HCT116 (cell line): Measurements from ENCODE around the gene SFXN1. TPM values are rescaled to one million over a fixed set of nuclear protein-coding genes. Genes with fewer than 3 reads are reported as not detected.

Experiments used
- ATAC-seq: fragments of 200-7000 bp; cut with Tn5 transposase; 2 replicates; pipeline ENCODE4 v1.9.1; 2020; ENCODE audit warnings: mild to moderate bottlenecking, moderate library complexity
- BruUV-seq: library from RNA; stranded (reverse); fragments of 400-500 nt; replicated peaks from 2 replicates; lab custom pipeline; 2021; lab: Mats Ljungman, UMichigan
- CTCF ChIA-PET: fragments of 300-600 bp; sonication (Branson Sonifier 250); formaldehyde crosslinking; loops from one replicate; lab custom pipeline; 2021; ENCODE audit warnings: antibody characterized with exemption; lab: Charles Lee
- POLR2A ChIA-PET: fragments of 300-600, 350-600 bp; sonication (Branson Sonifier 250); formaldehyde crosslinking; loops from one replicate; lab custom pipeline; 2021; ENCODE audit warnings: antibody characterized with exemption; lab: Charles Lee
- RAD21 ChIA-PET, 2 experiments: fragments of 300-600 bp; sonication (Branson Sonifier 250); formaldehyde crosslinking; loops; one replicate each; lab custom pipeline; 2023; ENCODE audit warnings: low total read pairs in 2 of 2; ENCODE audit not compliant: uncharacterized antibody in 2 of 2, unreplicated experiment in 2 of 2, low non-redundant PET in 1 of 2; lab: Charles Lee
- DNase-seq: peaks from one replicate; pipeline ENCODE4 v3.0.0-alpha.2; 2010; ENCODE audit warnings: low read depth, low spot score
- H2AFZ ChIP-seq: fragments of 200-600 bp; shearing (Covaris generic), sonication (generic); 2 replicates; pipeline ENCODE4 v1.6.1; 2017; ENCODE audit warnings: low read depth, mixed run types, mixed read lengths, antibody characterized with exemption, low read length; ENCODE audit not compliant: poor library complexity, severe bottlenecking
- H3K27ac ChIP-seq: 2 replicates; pipeline ENCODE4 v1.5.1; 2012; ENCODE audit warnings: low read depth, low read length
- H3K27me3 ChIP-seq: fragments of 200-600 bp; sonication (generic); 2 replicates; pipeline ENCODE4 v1.6.1; 2016; ENCODE audit warnings: mixed run types, low read length, mixed read lengths; ENCODE audit not compliant: insufficient read depth
- H3K36me3 ChIP-seq, 2 experiments: fragments of 200-500 bp in 1 of 2; fragments of 200-600 bp in 1 of 2; sonication (Bioruptor generic) in 1 of 2; sonication (generic) in 1 of 2; 2 replicates each; pipeline versions ENCODE4 v1.5.1 to v1.6.1; 2014 to 2016; ENCODE audit warnings: low read length in 2 of 2, inconsistent platforms in 1 of 2, mixed read lengths in 1 of 2, mixed run types in 1 of 2; ENCODE audit not compliant: insufficient read depth in 2 of 2, control insufficient read depth in 1 of 2
- H3K4me1 ChIP-seq, 2 experiments: fragments of 200-600 bp in 1 of 2; sonication (generic) in 1 of 2; 2 replicates each; pipeline versions ENCODE4 v1.5.1 to v1.6.1; 2012 to 2017; ENCODE audit warnings: low read length in 2 of 2, inconsistent platforms in 1 of 2, mild to moderate bottlenecking in 1 of 2, mixed read lengths in 1 of 2, mixed run types in 1 of 2, moderate library complexity in 1 of 2; ENCODE audit not compliant: insufficient read depth in 2 of 2, control insufficient read depth in 1 of 2
- H3K4me2 ChIP-seq: fragments of 200-600 bp; sonication (generic); 2 replicates; pipeline ENCODE4 v1.6.1; 2017; ENCODE audit warnings: mixed run types, low read length, mixed read lengths
- H3K4me3 ChIP-seq, 2 experiments: fragments of 200-600 bp in 1 of 2; sonication (generic) in 1 of 2; replicated peaks in 1 of 2; 2 replicates each; pipeline ENCODE4 v1.5.1; 2011 to 2016; ENCODE audit warnings: low read length in 2 of 2, control low read depth in 1 of 2, low read depth in 1 of 2, mild to moderate bottlenecking in 1 of 2, mixed read lengths in 1 of 2, mixed run types in 1 of 2
- H3K79me2 ChIP-seq: fragments of 200-600 bp; sonication (generic); 2 replicates; pipeline ENCODE4 v1.6.1; 2017; ENCODE audit warnings: mild to moderate bottlenecking, mixed run types, low read length, moderate library complexity, mixed read lengths; ENCODE audit not compliant: insufficient read depth
- H3K9ac ChIP-seq: fragments of 200-600 bp; sonication (generic); 2 replicates; pipeline ENCODE4 v1.6.1; 2016; ENCODE audit warnings: low read length, mixed read lengths
- H3K9me2 ChIP-seq: fragments of 200-600 bp; sonication (generic), shearing (Covaris generic); 2 replicates; pipeline ENCODE4 v1.6.1; 2017; ENCODE audit warnings: mixed run types, mild to moderate bottlenecking, moderate library complexity; ENCODE audit not compliant: insufficient read depth
- H3K9me3 ChIP-seq, 2 experiments: fragments of 200-500 bp in 1 of 2; fragments of 200-600 bp in 1 of 2; sonication (Bioruptor generic) in 1 of 2; sonication (generic) in 1 of 2; 2 replicates each; pipeline ENCODE4 v1.6.1; 2014 to 2017; ENCODE audit warnings: low read length in 2 of 2, mixed read lengths in 2 of 2, inconsistent platforms in 1 of 2, low read depth in 1 of 2, mild to moderate bottlenecking in 1 of 2, mixed run types in 1 of 2, moderate library complexity in 1 of 2; ENCODE audit not compliant: control insufficient read depth in 1 of 2, insufficient read depth in 1 of 2
- H4K20me1 ChIP-seq: fragments of 200-600 bp; sonication (generic), shearing (Covaris generic); 2 replicates; pipeline ENCODE4 v1.6.1; 2017; ENCODE audit warnings: mixed run types, mild to moderate bottlenecking, moderate library complexity; ENCODE audit not compliant: insufficient read depth
- CBX3 ChIP-seq: IDR thresholded peaks from 2 replicates; pipeline ENCODE4 v1.6.1; 2012; ENCODE audit warnings: low read depth
- CEBPB ChIP-seq: IDR thresholded peaks from 2 replicates; pipeline ENCODE4 v1.6.1; 2012; ENCODE audit warnings: low read depth
- EGR1 ChIP-seq: IDR thresholded peaks from 2 replicates; pipeline ENCODE4 v1.6.1; 2012; ENCODE audit warnings: low read depth
- ELF1 ChIP-seq: IDR thresholded peaks from 2 replicates; pipeline ENCODE4 v1.6.1; 2012; ENCODE audit warnings: low read depth, borderline replicate concordance
- EZH2phosphoT487 ChIP-seq: fragments of 200-600 bp; IDR thresholded peaks from 2 replicates; pipeline ENCODE4 v1.6.1; 2018; ENCODE audit warnings: antibody characterized with exemption, borderline replicate concordance
- FOSL1 ChIP-seq: IDR thresholded peaks from 2 replicates; pipeline ENCODE4 v1.6.1; 2012; ENCODE audit warnings: low read depth
- JUND ChIP-seq: IDR thresholded peaks from 2 replicates; pipeline ENCODE4 v1.6.1; 2012
- POLR2A ChIP-seq: IDR thresholded peaks from 2 replicates; pipeline ENCODE4 v1.7.0; 2011; ENCODE audit warnings: borderline replicate concordance; ENCODE audit not compliant: insufficient read depth, insufficient read length; ENCODE audit errors: extremely low read depth
- POLR2AphosphoS5 ChIP-seq: IDR thresholded peaks from 2 replicates; pipeline ENCODE4 v1.6.1; 2011; ENCODE audit warnings: mild to moderate bottlenecking, low read depth, low read length, moderate library complexity
- SIN3A ChIP-seq: IDR thresholded peaks from 2 replicates; pipeline ENCODE4 v1.6.1; 2012; ENCODE audit warnings: low read depth
- SP1 ChIP-seq: IDR thresholded peaks from 2 replicates; pipeline ENCODE4 v1.6.1; 2012; ENCODE audit warnings: low read depth
- SRF ChIP-seq: IDR thresholded peaks from 2 replicates; pipeline ENCODE4 v1.6.1; 2012; ENCODE audit warnings: low read depth
- TCF7L2 ChIP-seq: IDR thresholded peaks from 2 replicates; pipeline ENCODE4 v1.7.0; 2011; ENCODE audit warnings: borderline replicate concordance, inconsistent platforms; ENCODE audit not compliant: insufficient read depth, insufficient read length; ENCODE audit errors: extremely low read depth
- YY1 ChIP-seq: IDR thresholded peaks from 2 replicates; pipeline ENCODE4 v1.6.1; 2011; ENCODE audit warnings: low read length, low read depth, moderate library complexity, mild to moderate bottlenecking; ENCODE audit not compliant: insufficient replicate concordance; ENCODE audit errors: extremely low read depth
- ZFX ChIP-seq: fragments of 450-650 bp; IDR thresholded peaks from 2 replicates; pipeline ENCODE4 v1.6.1; 2017
- ZNF274 ChIP-seq: fragments of 200-500 bp; sonication (Bioruptor generic); IDR thresholded peaks from 2 replicates; pipeline ENCODE4 v1.6.1; 2014; ENCODE audit warnings: mild to moderate bottlenecking, low read depth, low read length, inconsistent platforms
- intact Hi-C: fragments of 100-400 bp; cut with micrococcal nuclease; formaldehyde crosslinking; loops from 2 replicates; pipeline ENCODE4 v1.10.0; 2022
- total RNA-seq: library from RNA; stranded (reverse); gene quantifications from one replicate; pipeline ENCODE4 v1.2.1, GENCODE V29; 2021; ENCODE audit not compliant: unreplicated experiment
- TF ChIP-seq, protein P1 (sequence below): IDR thresholded peaks from 2 replicates; pipeline ENCODE4 v1.6.1; 2011; ENCODE audit warnings: mild to moderate bottlenecking, low read length, moderate library complexity; ENCODE audit not compliant: insufficient replicate concordance; ENCODE audit errors: extremely low read depth
- TF ChIP-seq, protein P2 (sequence below): IDR thresholded peaks from 2 replicates; pipeline ENCODE4 v1.6.1; 2012
- TF ChIP-seq, protein P3 (sequence below): IDR thresholded peaks from 2 replicates; pipeline ENCODE4 v1.6.1; 2012; ENCODE audit warnings: low read depth
- TF ChIP-seq, protein P4 (sequence below), 3 experiments: fragments of 200-600 bp in 1 of 3; sonication (generic) in 1 of 3; IDR thresholded peaks in 2 of 3; conservative IDR thresholded peaks in 1 of 3; 2 replicates each; pipeline ENCODE4 v1.5.1; 2012 to 2017; ENCODE audit warnings: low read depth in 2 of 3, low read length in 2 of 3, antibody characterized with exemption in 1 of 3, borderline replicate concordance in 1 of 3, control low read depth in 1 of 3, mild to moderate bottlenecking in 1 of 3, mixed read lengths in 1 of 3, mixed run types in 1 of 3, moderate library complexity in 1 of 3; ENCODE audit not compliant: insufficient read depth in 1 of 3

Gene SFXN1
- total RNA-seq, 1 experiment from 2014 or later = 145 TPM

DNA sequence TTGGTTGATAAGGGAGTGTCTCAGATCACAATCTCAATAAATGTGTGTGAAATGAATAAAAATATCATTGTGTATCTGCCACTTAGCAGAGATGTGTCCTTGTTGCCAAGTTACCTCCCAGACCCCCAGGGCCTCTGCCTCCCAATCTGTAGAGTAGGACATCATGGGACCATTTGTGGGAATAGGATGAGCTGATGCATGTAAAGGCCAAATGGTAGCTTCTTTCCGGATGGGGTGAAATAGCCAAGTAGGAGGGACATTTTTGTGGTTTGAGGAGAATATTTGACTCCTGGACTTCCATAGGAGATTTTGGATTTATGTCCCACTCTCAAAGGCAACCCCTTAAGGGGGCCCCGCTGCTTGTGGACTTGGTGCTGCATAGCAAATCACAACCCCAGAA, 96.9 kb downstream of the SFXN1 start:
- BruUV-seq = no TSS peak
- no peak for ATAC-seq
- no peaks in the 10 kb centered on the region; a peak in 2 of 4 replicates for H3K9me3 ChIP-seq
- no peak overlapping the region for H3K4me3 ChIP-seq
- intact Hi-C loops = no loop called here
- H3K36me3 ChIP-seq = no peaks in the 10 kb centered on the region
- no peak for DNase-seq
- H3K4me2 ChIP-seq = no peak overlapping the region
- H3K9ac ChIP-seq = no peak overlapping the region
- no peaks in the 10 kb centered on the region for H3K27me3 ChIP-seq
- no peaks in the 10 kb centered on the region for H3K9me2 ChIP-seq
- CTCF ChIA-PET = no interaction called here
- H3K79me2 ChIP-seq = no peaks in the 10 kb centered on the region
- RAD21 ChIA-PET = no interaction called here
- no peaks in the 10 kb centered on the region for H4K20me1 ChIP-seq
- TF ChIP-seq FOSL1 (no peak), SRF (no peak), EGR1 (no peak), TCF7L2 (no peak), JUND (no peak), SP1 (no peak), EZH2phosphoT487 (no peak), CBX3 (no peak), ZFX (no peak), YY1 (no peak), ZNF274 (no peak), SIN3A (no peak), CEBPB (no peak), ELF1 (no peak), POLR2A (no peak), POLR2AphosphoS5 (no peak)
- TF ChIP-seq, protein P1, sequence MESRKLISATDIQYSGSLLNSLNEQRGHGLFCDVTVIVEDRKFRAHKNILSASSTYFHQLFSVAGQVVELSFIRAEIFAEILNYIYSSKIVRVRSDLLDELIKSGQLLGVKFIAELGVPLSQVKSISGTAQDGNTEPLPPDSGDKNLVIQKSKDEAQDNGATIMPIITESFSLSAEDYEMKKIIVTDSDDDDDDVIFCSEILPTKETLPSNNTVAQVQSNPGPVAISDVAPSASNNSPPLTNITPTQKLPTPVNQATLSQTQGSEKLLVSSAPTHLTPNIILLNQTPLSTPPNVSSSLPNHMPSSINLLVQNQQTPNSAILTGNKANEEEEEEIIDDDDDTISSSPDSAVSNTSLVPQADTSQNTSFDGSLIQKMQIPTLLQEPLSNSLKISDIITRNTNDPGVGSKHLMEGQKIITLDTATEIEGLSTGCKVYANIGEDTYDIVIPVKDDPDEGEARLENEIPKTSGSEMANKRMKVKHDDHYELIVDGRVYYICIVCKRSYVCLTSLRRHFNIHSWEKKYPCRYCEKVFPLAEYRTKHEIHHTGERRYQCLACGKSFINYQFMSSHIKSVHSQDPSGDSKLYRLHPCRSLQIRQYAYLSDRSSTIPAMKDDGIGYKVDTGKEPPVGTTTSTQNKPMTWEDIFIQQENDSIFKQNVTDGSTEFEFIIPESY = no peak
- TF ChIP-seq, protein P2, sequence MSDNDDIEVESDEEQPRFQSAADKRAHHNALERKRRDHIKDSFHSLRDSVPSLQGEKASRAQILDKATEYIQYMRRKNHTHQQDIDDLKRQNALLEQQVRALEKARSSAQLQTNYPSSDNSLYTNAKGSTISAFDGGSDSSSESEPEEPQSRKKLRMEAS = no peak
- TF ChIP-seq, protein P3, sequence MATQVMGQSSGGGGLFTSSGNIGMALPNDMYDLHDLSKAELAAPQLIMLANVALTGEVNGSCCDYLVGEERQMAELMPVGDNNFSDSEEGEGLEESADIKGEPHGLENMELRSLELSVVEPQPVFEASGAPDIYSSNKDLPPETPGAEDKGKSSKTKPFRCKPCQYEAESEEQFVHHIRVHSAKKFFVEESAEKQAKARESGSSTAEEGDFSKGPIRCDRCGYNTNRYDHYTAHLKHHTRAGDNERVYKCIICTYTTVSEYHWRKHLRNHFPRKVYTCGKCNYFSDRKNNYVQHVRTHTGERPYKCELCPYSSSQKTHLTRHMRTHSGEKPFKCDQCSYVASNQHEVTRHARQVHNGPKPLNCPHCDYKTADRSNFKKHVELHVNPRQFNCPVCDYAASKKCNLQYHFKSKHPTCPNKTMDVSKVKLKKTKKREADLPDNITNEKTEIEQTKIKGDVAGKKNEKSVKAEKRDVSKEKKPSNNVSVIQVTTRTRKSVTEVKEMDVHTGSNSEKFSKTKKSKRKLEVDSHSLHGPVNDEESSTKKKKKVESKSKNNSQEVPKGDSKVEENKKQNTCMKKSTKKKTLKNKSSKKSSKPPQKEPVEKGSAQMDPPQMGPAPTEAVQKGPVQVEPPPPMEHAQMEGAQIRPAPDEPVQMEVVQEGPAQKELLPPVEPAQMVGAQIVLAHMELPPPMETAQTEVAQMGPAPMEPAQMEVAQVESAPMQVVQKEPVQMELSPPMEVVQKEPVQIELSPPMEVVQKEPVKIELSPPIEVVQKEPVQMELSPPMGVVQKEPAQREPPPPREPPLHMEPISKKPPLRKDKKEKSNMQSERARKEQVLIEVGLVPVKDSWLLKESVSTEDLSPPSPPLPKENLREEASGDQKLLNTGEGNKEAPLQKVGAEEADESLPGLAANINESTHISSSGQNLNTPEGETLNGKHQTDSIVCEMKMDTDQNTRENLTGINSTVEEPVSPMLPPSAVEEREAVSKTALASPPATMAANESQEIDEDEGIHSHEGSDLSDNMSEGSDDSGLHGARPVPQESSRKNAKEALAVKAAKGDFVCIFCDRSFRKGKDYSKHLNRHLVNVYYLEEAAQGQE = no peak
- TF ChIP-seq, protein P4, sequence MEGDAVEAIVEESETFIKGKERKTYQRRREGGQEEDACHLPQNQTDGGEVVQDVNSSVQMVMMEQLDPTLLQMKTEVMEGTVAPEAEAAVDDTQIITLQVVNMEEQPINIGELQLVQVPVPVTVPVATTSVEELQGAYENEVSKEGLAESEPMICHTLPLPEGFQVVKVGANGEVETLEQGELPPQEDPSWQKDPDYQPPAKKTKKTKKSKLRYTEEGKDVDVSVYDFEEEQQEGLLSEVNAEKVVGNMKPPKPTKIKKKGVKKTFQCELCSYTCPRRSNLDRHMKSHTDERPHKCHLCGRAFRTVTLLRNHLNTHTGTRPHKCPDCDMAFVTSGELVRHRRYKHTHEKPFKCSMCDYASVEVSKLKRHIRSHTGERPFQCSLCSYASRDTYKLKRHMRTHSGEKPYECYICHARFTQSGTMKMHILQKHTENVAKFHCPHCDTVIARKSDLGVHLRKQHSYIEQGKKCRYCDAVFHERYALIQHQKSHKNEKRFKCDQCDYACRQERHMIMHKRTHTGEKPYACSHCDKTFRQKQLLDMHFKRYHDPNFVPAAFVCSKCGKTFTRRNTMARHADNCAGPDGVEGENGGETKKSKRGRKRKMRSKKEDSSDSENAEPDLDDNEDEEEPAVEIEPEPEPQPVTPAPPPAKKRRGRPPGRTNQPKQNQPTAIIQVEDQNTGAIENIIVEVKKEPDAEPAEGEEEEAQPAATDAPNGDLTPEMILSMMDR (IDR thresholded peaks at IDR 0.05 in 2 of 3, conservative IDR thresholded peaks at IDR 0.05 in 1 of 3; ENCODE audit: borderline replicate concordance in 1 of 3, insufficient read depth in 1 of 3, low read depth in 2 of 3, low read length in 2 of 3) = no peak
- H3K4me1 ChIP-seq = peaks cover 0 to 8% of the 10 kb centered on the region in 2 experiments; a peak in 1 of 4 replicates
- POLR2A ChIA-PET = no interaction called here
- no peak overlapping the region for H2AFZ ChIP-seq
- H3K27ac ChIP-seq = no peak overlapping the region
